Neural progenitor cell (in vitro differentiated cells): ENCODE results near the gene KCTD2. TPM values are rescaled to one million over a fixed set of nuclear protein-coding genes. Genes with fewer than 3 reads are reported as not detected.

Experiments
- DNase-seq: peaks from one replicate; pipeline ENCODE4 v3.0.0-alpha.2; 2016; ENCODE audit warnings: low spot score
- H2AFZ ChIP-seq: fragments of 200-600 bp; sonication (generic); replicated peaks from 2 replicates; pipeline ENCODE4 v1.6.1; 2016; ENCODE audit warnings: antibody characterized with exemption
- H3F3A ChIP-seq: fragments of 200-600 bp; sonication (generic); 2 replicates; pipeline ENCODE4 v1.6.1; 2016; ENCODE audit warnings: antibody characterized with exemption, low read depth
- H3K27ac ChIP-seq: fragments of 200-600 bp; sonication (generic); 2 replicates; pipeline ENCODE4 v1.5.1; 2016; ENCODE audit warnings: mild to moderate bottlenecking
- H3K27me3 ChIP-seq: fragments of 200-600 bp; sonication (generic); 2 replicates; pipeline ENCODE4 v1.6.1; 2016; ENCODE audit warnings: mild to moderate bottlenecking, moderate library complexity
- H3K36me3 ChIP-seq: fragments of 200-600 bp; sonication (generic); 2 replicates; pipeline ENCODE4 v1.5.1; 2016
- H3K4me1 ChIP-seq: fragments of 200-600 bp; sonication (generic); 2 replicates; pipeline ENCODE4 v1.6.1; 2016; ENCODE audit warnings: mixed run types
- H3K4me2 ChIP-seq: fragments of 200-600 bp; sonication (generic); 2 replicates; pipeline ENCODE4 v1.6.1; 2016
- H3K4me3 ChIP-seq: fragments of 200-600 bp; sonication (generic); 2 replicates; pipeline ENCODE4 v1.5.1; 2016
- H3K79me2 ChIP-seq: fragments of 200-600 bp; sonication (generic); 2 replicates; pipeline ENCODE4 v1.6.1; 2016; ENCODE audit warnings: low read depth
- H3K9ac ChIP-seq: fragments of 200-600 bp; sonication (generic); 2 replicates; pipeline ENCODE4 v1.6.1; 2016
- H3K9me3 ChIP-seq: fragments of 200-600 bp; sonication (generic); 2 replicates; pipeline ENCODE4 v1.5.1; 2016; ENCODE audit warnings: low read depth
- H4K20me1 ChIP-seq: fragments of 200-600 bp; sonication (generic); 2 replicates; pipeline ENCODE4 v1.6.1; 2016; ENCODE audit warnings: low read depth
- H3K27ac Mint-ChIP-seq: 3 replicates; pipeline ENCODE4 v1.8.0; 2021; ENCODE audit warnings: mixed read lengths
- H3K27me3 Mint-ChIP-seq: 2 replicates; pipeline ENCODE4 v1.8.0; 2022; ENCODE audit warnings: low read depth, mild to moderate bottlenecking, inconsistent platforms, moderate library complexity, mixed read lengths; ENCODE audit not compliant: insufficient read depth
- H3K36me3 Mint-ChIP-seq: 3 replicates; pipeline ENCODE4 v1.8.0; 2021; ENCODE audit warnings: mixed read lengths
- H3K4me1 Mint-ChIP-seq: 3 replicates; pipeline ENCODE4 v1.8.0; 2021; ENCODE audit warnings: mixed read lengths
- H3K4me3 Mint-ChIP-seq: 3 replicates; pipeline ENCODE4 v1.8.0; 2021; ENCODE audit warnings: mild to moderate bottlenecking, moderate library complexity, mixed read lengths
- H3K9me3 Mint-ChIP-seq: 3 replicates; pipeline ENCODE4 v1.8.0; 2020; ENCODE audit warnings: mixed read lengths
- CTCF ChIP-seq: fragments of 200-600 bp; sonication (generic); IDR thresholded peaks from 2 replicates; pipeline ENCODE4 v1.5.1; 2017; ENCODE audit warnings: antibody characterized with exemption, mild to moderate bottlenecking
- EZH2 ChIP-seq: fragments of 200-600 bp; sonication (generic); IDR thresholded peaks from 2 replicates; pipeline ENCODE4 v1.6.1; 2017; ENCODE audit warnings: antibody characterized with exemption, mild to moderate bottlenecking, moderate library complexity
- EZH2phosphoT487 ChIP-seq: fragments of 200-600 bp; sonication (generic); IDR thresholded peaks from 2 replicates; pipeline ENCODE4 v1.6.1; 2017; ENCODE audit warnings: antibody characterized with exemption
- total RNA-seq: library from RNA; depleted of rRNA; stranded (reverse); fragments of >200 nt; gene quantifications from 2 replicates; pipeline ENCODE4 v1.2.3, GENCODE V29; 2015; ENCODE audit warnings: low replicate concordance

Gene KCTD2
- total RNA-seq, 1 donor from 2014 or later, result 28.9 TPM

GRCh38 chr17:75060434-75061054 lies 13.5 kb downstream of the KCTD2 start:
- Histone ChIP-seq H2AFZ (no peak overlapping the region), H3K4me2 (no peak overlapping the region), H3K36me3 (no peaks in the 10 kb centered on the region), H3K79me2 (peaks cover 16% of the 10 kb centered on the region), H3K4me3 (no peak overlapping the region), H3K27me3 (no peaks in the 10 kb centered on the region), H3F3A (peaks cover 5% of the 10 kb centered on the region), H3K9me3 (no peaks in the 10 kb centered on the region), H4K20me1 (peaks cover 8% of the 10 kb centered on the region), H3K4me1 (no peaks in the 10 kb centered on the region), H3K9ac (no peak overlapping the region), H3K27ac (no peak overlapping the region)
- TF ChIP-seq EZH2, result no peak
- TF ChIP-seq EZH2phosphoT487, result no peak
- TF ChIP-seq CTCF, result no peak
- H3K27me3 Mint-ChIP-seq, result peaks cover 6% of the 10 kb centered on the region
- no peak for DNase-seq
- H3K36me3 Mint-ChIP-seq, result peaks cover 33% of the 10 kb centered on the region
- no peaks in the 10 kb centered on the region for H3K9me3 Mint-ChIP-seq
- no peak overlapping the region for H3K4me3 Mint-ChIP-seq
- H3K4me1 Mint-ChIP-seq, result no peaks in the 10 kb centered on the region
- no peak overlapping the region for H3K27ac Mint-ChIP-seq

GRCh38 chr17:75061055-75061438 lies 14.0 kb downstream of the KCTD2 start:
- H3K36me3 Mint-ChIP-seq, result peaks cover 32% of the 10 kb centered on the region
- H3K4me1 ChIP-seq, result no peaks in the 10 kb centered on the region
- TF ChIP-seq CTCF (no peak), EZH2 (no peak), EZH2phosphoT487 (no peak)
- H2AFZ ChIP-seq, result no peak overlapping the region
- H3K4me2 ChIP-seq, result no peak overlapping the region
- no peak overlapping the region for H3K27ac Mint-ChIP-seq
- peaks cover 6% of the 10 kb centered on the region for H3K27me3 Mint-ChIP-seq
- no peaks in the 10 kb centered on the region for H3K27me3 ChIP-seq
- no peaks in the 10 kb centered on the region for H3K4me1 Mint-ChIP-seq
- no peak for DNase-seq
- no peak overlapping the region for H3K4me3 ChIP-seq
- no peaks in the 10 kb centered on the region for H3K9me3 Mint-ChIP-seq
- H3K79me2 ChIP-seq, result peaks cover 11% of the 10 kb centered on the region
- no peak overlapping the region for H3K9ac ChIP-seq
- H3K36me3 ChIP-seq, result no peaks in the 10 kb centered on the region
- H4K20me1 ChIP-seq, result peaks cover 8% of the 10 kb centered on the region
- H3K9me3 ChIP-seq, result no peaks in the 10 kb centered on the region
- no peak overlapping the region for H3K4me3 Mint-ChIP-seq
- H3K27ac ChIP-seq, result no peak overlapping the region
- peaks cover 5% of the 10 kb centered on the region for H3F3A ChIP-seq

GRCh38 chr17:75061618-75062017 lies 14.6 kb downstream of the KCTD2 start:
- Histone ChIP-seq H3K9me3 (no peaks in the 10 kb centered on the region), H3K4me1 (no peaks in the 10 kb centered on the region), H3K9ac (no peak overlapping the region), H3K79me2 (peaks cover 7% of the 10 kb centered on the region), H3K4me2 (no peak overlapping the region), H2AFZ (no peak overlapping the region), H3K36me3 (no peaks in the 10 kb centered on the region), H4K20me1 (peaks cover 8% of the 10 kb centered on the region), H3K4me3 (no peak overlapping the region), H3F3A (peaks cover 5% of the 10 kb centered on the region), H3K27ac (no peak overlapping the region), H3K27me3 (no peaks in the 10 kb centered on the region)
- Mint-ChIP-seq H3K9me3 (no peaks in the 10 kb centered on the region), H3K27me3 (peaks cover 8% of the 10 kb centered on the region), H3K36me3 (peaks cover 29% of the 10 kb centered on the region), H3K27ac (no peak overlapping the region), H3K4me1 (no peaks in the 10 kb centered on the region), H3K4me3 (no peak overlapping the region)
- TF ChIP-seq EZH2 (no peak), CTCF (no peak), EZH2phosphoT487 (no peak)
- no peak for DNase-seq
